HepG2 (cell line): Measurements from ENCODE around the gene EEF1A2.

Source experiments
- CTCF ChIP-seq: sonication (generic); formaldehyde crosslinking; IDR thresholded peaks from 2 replicates; pipeline ENCODE4 v1.5.0; 2020; ENCODE audit warnings: mild to moderate bottlenecking, missing genetic modification reagents, moderate library complexity
- JUN ChIP-seq: sonication (generic); formaldehyde crosslinking; IDR thresholded peaks from 2 replicates; pipeline ENCODE4 v1.4.0; 2020; ENCODE audit warnings: mild to moderate bottlenecking, missing genetic modification reagents
- MAX ChIP-seq: IDR thresholded peaks from 2 replicates; pipeline ENCODE4 v1.6.1; 2012; ENCODE audit warnings: inconsistent platforms
- MXI1 ChIP-seq: IDR thresholded peaks from 3 replicates; pipeline ENCODE4 v1.6.1; 2012; ENCODE audit warnings: low read depth, low read length, inconsistent platforms, borderline replicate concordance
- POLR2A ChIP-seq, 2 experiments: IDR thresholded peaks; 2 replicates each; pipeline ENCODE4 v1.6.1; 2011; ENCODE audit warnings: low read depth in 2 of 2, low read length in 2 of 2, mild to moderate bottlenecking in 1 of 2, moderate library complexity in 1 of 2; ENCODE audit not compliant: insufficient read depth in 1 of 2
- REST ChIP-seq, 2 experiments: IDR thresholded peaks; 2 replicates each; pipeline ENCODE4 v1.6.1; 2011 to 2012; ENCODE audit warnings: low read length in 2 of 2, borderline replicate concordance in 1 of 2, low read depth in 1 of 2, mild to moderate bottlenecking in 1 of 2, moderate library complexity in 1 of 2
- ZBTB1 ChIP-seq: sonication (generic); formaldehyde crosslinking; IDR thresholded peaks from 2 replicates; pipeline ENCODE4 v1.4.0; 2020; ENCODE audit warnings: missing genetic modification reagents, borderline replicate concordance

GRCh38 chr20:63466250-63466825 lies 32.5 kb downstream of the EEF1A2 start:
- no peak for TF ChIP-seq REST (IDR thresholded peaks at IDR 0.05; ENCODE audit: borderline replicate concordance in 1 of 2, low read depth in 1 of 2, low read length in 2 of 2)
- TF ChIP-seq CTCF (CRISPR knock-in tag) = no peak
- TF ChIP-seq POLR2A (IDR thresholded peaks at IDR 0.05; ENCODE audit: insufficient read depth in 1 of 2, low read depth in 2 of 2, low read length in 2 of 2) = no peak
- TF ChIP-seq JUN = no peak
- no peak for TF ChIP-seq MAX
- TF ChIP-seq MXI1 = no peak
- no peak for TF ChIP-seq ZBTB1 (CRISPR knock-in tag)
